B cell (primary cell): ENCODE measurements around the gene DRAP1. TPM values are rescaled to one million over a fixed set of nuclear protein-coding genes. Genes with fewer than 3 reads are reported as not detected.

Experiments used
- ATAC-seq: fragments of 200-7000 bp; cut with Tn5 transposase; one replicate; pipeline ENCODE4 v1.10.0; 2021; ENCODE audit warnings: low read depth, mild to moderate bottlenecking, moderate number of reproducible peaks, moderate library complexity
- CTCF ChIA-PET: fragments of 350-600 bp; sonication (Branson Sonifier 250); formaldehyde crosslinking; loops from one replicate; lab custom pipeline; 2021; ENCODE audit warnings: antibody characterized with exemption, inconsistent platforms; lab: Charles Lee
- POLR2A ChIA-PET: fragments of 350-600 bp; sonication (Branson Sonifier 250); formaldehyde crosslinking; loops from one replicate; lab custom pipeline; 2021; ENCODE audit warnings: antibody characterized with exemption; lab: Charles Lee
- DNase-seq: peaks from one replicate; pipeline ENCODE4 v3.0.0; 2013
- H2AFZ ChIP-seq: 2 replicates; pipeline ENCODE4 v1.6.1; 2012; ENCODE audit warnings: mild to moderate bottlenecking, low read depth, low read length; ENCODE audit not compliant: insufficient read depth, poor library complexity, severe bottlenecking
- H3K27ac ChIP-seq, 2 donors: 1 replicate in 1 of 2; 2 replicates in 1 of 2; pipeline ENCODE4 v1.5.1; 2012 to 2013; ENCODE audit warnings: low read length in 2 of 2, mild to moderate bottlenecking in 2 of 2, moderate library complexity in 1 of 2
- H3K27me3 ChIP-seq, 4 experiments: fragments of 200-600 bp in 1 of 4; sonication (generic) in 1 of 4; replicated peaks in 1 of 4; 1 replicate in 2 of 4; 2 replicates in 2 of 4; pipeline versions ENCODE4 v1.6.1 to v1.7.0; 2013 to 2016; ENCODE audit warnings: low read length in 3 of 4, mild to moderate bottlenecking in 2 of 4, mixed read lengths in 1 of 4, moderate library complexity in 1 of 4; ENCODE audit not compliant: insufficient read depth in 4 of 4, control insufficient read depth in 3 of 4; ENCODE audit errors: control extremely low read depth in 1 of 4
- H3K36me3 ChIP-seq, 2 experiments: replicated peaks in 1 of 2; 1 replicate in 1 of 2; 2 replicates in 1 of 2; pipeline versions ENCODE4 v1.6.1 to v1.7.1; 2013; ENCODE audit warnings: low read length in 1 of 2; ENCODE audit not compliant: insufficient read depth in 2 of 2, control insufficient read depth in 1 of 2; ENCODE audit errors: control extremely low read depth in 1 of 2, extremely low read depth in 1 of 2
- H3K4me1 ChIP-seq, 2 donors: fragments of 200-600 bp in 1 of 2; sonication (generic) in 1 of 2; 1 replicate in 1 of 2; 2 replicates in 1 of 2; pipeline versions ENCODE4 v1.5.1 to v1.6.1; 2013 to 2017; ENCODE audit warnings: low read length in 2 of 2; ENCODE audit not compliant: control insufficient read depth in 2 of 2, insufficient read depth in 2 of 2
- H3K4me2 ChIP-seq: replicated peaks from 2 replicates; pipeline ENCODE3; 2012; ENCODE audit warnings: mild to moderate bottlenecking, low read depth, low read length; ENCODE audit not compliant: poor library complexity, severe bottlenecking
- H3K4me3 ChIP-seq, 5 experiments: fragments of 200-600 bp in 1 of 5; sonication (generic) in 1 of 5; 1 replicate in 3 of 5; 2 replicates in 2 of 5; pipeline versions ENCODE4 v1.5.1 to v1.7.0; 2011 to 2016; ENCODE audit warnings: low read length in 4 of 5, mild to moderate bottlenecking in 4 of 5, low read depth in 2 of 5, control low read depth in 1 of 5, moderate library complexity in 1 of 5; ENCODE audit not compliant: insufficient read depth in 1 of 5; ENCODE audit errors: control extremely low read depth in 1 of 5, extremely low read depth in 1 of 5
- H3K79me2 ChIP-seq: fragments of 200-600 bp; sonication (generic); one replicate; pipeline ENCODE4 v1.6.0; 2016; ENCODE audit warnings: low read length; ENCODE audit not compliant: control insufficient read depth, insufficient read depth
- H3K9ac ChIP-seq: fragments of 200-600 bp; sonication (generic); 2 replicates; pipeline ENCODE4 v1.6.1; 2017; ENCODE audit warnings: mild to moderate bottlenecking, low read length, moderate library complexity
- H3K9me3 ChIP-seq, 3 donors: one replicate each; pipeline versions ENCODE4 v1.6.1 to v1.7.1; 2013; ENCODE audit warnings: low read length in 2 of 3; ENCODE audit not compliant: control insufficient read depth in 2 of 3, insufficient read depth in 1 of 3; ENCODE audit errors: control extremely low read depth in 1 of 3
- H4K20me1 ChIP-seq: 2 replicates; pipeline ENCODE4 v1.6.0; 2012; ENCODE audit warnings: mild to moderate bottlenecking, low read length; ENCODE audit not compliant: insufficient read depth, control insufficient read depth, poor library complexity, severe bottlenecking
- H3K27ac Mint-ChIP-seq: one replicate; pipeline ENCODE4 v1.8.0; 2021; ENCODE audit warnings: mixed read lengths
- H3K27me3 Mint-ChIP-seq: one replicate; pipeline ENCODE4 v1.8.0; 2021; ENCODE audit warnings: mixed read lengths
- H3K4me1 Mint-ChIP-seq: one replicate; pipeline ENCODE4 v1.8.0; 2021; ENCODE audit warnings: mixed read lengths
- H3K4me3 Mint-ChIP-seq: one replicate; pipeline ENCODE4 v1.8.0; 2021; ENCODE audit warnings: mixed read lengths
- H3K9me3 Mint-ChIP-seq: one replicate; pipeline ENCODE4 v1.8.0; 2022; ENCODE audit warnings: mixed read lengths; ENCODE audit not compliant: insufficient read depth
- EZH2 ChIP-seq: IDR thresholded peaks from 2 replicates; pipeline ENCODE4 v1.6.1; 2012; ENCODE audit warnings: borderline replicate concordance, low read depth, mild to moderate bottlenecking, moderate library complexity, low read length; ENCODE audit not compliant: insufficient read depth, poor library complexity, severe bottlenecking
- WGBS: methylation state at CpG from one replicate; pipeline ENCODE4 v1.1.5; 2013; ENCODE audit warnings: missing lambda C conversion rate; ENCODE audit not compliant: insufficient coverage; 5-methylcytosine and 5-hydroxymethylcytosine counted together
- intact Hi-C: fragments of 100-400 bp; cut with micrococcal nuclease; formaldehyde crosslinking; loops from one replicate; pipeline ENCODE4 v1.10.0; 2022
- polyA plus RNA-seq: library from polyadenylated mRNA; depleted of rRNA; stranded (reverse); fragments of >200 nt; gene quantifications from 2 replicates; pipeline ENCODE4 v1.2.3, GENCODE V29; 2012
- total RNA-seq, 2 donors: library from RNA; stranded (reverse); fragments of 120-200 nt in 1 of 2; gene quantifications; 1 replicate in 1 of 2; 2 replicates in 1 of 2; pipeline versions ENCODE4 v1.2.3 to v1.2.4, GENCODE V29; 2013 to 2022
- TF ChIP-seq, protein P1 (sequence below): fragments of 200-600 bp; IDR thresholded peaks from one replicate; pipeline ENCODE4 v1.8.0; 2022; ENCODE audit warnings: antibody characterized with exemption, mild to moderate bottlenecking

DRAP1 gene
- total and polyA plus RNA-seq, 2 donors (not counting 1 experiment from before 2014, with no cell fraction given), result 71.7 to 83.9 TPM

DNA sequence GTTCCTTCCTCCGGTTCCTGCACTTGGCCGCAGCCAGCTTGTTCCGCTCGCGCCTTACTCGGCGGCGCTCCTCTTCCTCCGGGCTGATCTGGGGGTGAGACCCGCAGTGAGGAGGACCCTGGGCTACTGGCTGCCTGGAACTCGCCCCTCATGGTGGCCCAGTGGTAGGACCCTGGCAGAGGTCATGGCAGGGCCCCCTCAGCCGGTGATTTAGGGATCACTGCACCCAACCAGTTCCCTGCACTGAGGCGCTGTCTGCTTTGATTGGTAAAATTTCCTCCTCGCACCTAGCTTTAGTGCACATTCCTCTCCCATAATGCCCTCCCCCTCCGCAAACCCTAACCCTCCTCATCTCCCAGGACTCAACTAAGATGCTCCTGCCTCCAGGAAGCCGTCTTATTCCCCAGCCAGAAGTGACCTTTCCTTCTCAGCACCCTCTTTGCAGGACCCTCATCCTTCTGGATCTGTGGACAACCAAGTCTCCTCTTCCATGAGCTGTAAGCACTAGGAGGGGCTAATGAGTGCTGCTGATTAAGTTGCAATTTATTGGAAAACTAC lies 25.1 kb upstream of the DRAP1 start:
- DNase-seq (peak; percentile 63), ATAC-seq (no peak)
- Histone ChIP-seq H3K4me1 (peaks cover 47 to 51% of the 10 kb centered on the region in 2 donors), H4K20me1 (peaks cover 21% of the 10 kb centered on the region), H3K79me2 (peaks cover 19% of the 10 kb centered on the region), H3K4me3 (peak overlapping the region in 4 of 5 experiments; percentile 33 to 49 (median 44)), H3K27ac (peak overlapping the region; percentile 69 to 70), H3K9ac (peak overlapping the region; percentile 54), H3K4me2 (peak overlapping the region; percentile 99), H3K9me3 (peaks cover 0 to 3% (median 0%) of the 10 kb centered on the region in 3 donors), H2AFZ (peak overlapping the region; percentile 82), H3K27me3 (peaks cover 0 to 7% (median 3%) of the 10 kb centered on the region in 4 experiments), H3K36me3 (no peaks in the 10 kb centered on the region)
- ChIA-PET POLR2A (interaction anchor here (0.6 to 2.4 kb wide), 3 partner anchors 24 to 1648 kb away, joined by 3 to 10 read pairs (median 6); partner anchors contain the start of genes BANF1 and C11orf68), CTCF (interaction anchor here (0.7 to 15.5 kb wide), 5 partner anchors 10 to 374 kb away, joined by 3 to 244 read pairs (median 3); partner anchors contain the start of genes CFL1, MUS81 and RAB1B)
- Mint-ChIP-seq H3K4me3 (peak overlapping the region; percentile 98), H3K27ac (peak overlapping the region; percentile 98), H3K4me1 (peaks cover 43% of the 10 kb centered on the region), H3K27me3 (peaks cover 4% of the 10 kb centered on the region), H3K9me3 (no peaks in the 10 kb centered on the region)
- no peak for TF ChIP-seq EZH2
- TF ChIP-seq, protein P1, sequence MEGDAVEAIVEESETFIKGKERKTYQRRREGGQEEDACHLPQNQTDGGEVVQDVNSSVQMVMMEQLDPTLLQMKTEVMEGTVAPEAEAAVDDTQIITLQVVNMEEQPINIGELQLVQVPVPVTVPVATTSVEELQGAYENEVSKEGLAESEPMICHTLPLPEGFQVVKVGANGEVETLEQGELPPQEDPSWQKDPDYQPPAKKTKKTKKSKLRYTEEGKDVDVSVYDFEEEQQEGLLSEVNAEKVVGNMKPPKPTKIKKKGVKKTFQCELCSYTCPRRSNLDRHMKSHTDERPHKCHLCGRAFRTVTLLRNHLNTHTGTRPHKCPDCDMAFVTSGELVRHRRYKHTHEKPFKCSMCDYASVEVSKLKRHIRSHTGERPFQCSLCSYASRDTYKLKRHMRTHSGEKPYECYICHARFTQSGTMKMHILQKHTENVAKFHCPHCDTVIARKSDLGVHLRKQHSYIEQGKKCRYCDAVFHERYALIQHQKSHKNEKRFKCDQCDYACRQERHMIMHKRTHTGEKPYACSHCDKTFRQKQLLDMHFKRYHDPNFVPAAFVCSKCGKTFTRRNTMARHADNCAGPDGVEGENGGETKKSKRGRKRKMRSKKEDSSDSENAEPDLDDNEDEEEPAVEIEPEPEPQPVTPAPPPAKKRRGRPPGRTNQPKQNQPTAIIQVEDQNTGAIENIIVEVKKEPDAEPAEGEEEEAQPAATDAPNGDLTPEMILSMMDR, result no peak
- WGBS, result 2% methylated on average over 15 of the region's 16 CpGs
- intact Hi-C loops, result no loop called here

DNA sequence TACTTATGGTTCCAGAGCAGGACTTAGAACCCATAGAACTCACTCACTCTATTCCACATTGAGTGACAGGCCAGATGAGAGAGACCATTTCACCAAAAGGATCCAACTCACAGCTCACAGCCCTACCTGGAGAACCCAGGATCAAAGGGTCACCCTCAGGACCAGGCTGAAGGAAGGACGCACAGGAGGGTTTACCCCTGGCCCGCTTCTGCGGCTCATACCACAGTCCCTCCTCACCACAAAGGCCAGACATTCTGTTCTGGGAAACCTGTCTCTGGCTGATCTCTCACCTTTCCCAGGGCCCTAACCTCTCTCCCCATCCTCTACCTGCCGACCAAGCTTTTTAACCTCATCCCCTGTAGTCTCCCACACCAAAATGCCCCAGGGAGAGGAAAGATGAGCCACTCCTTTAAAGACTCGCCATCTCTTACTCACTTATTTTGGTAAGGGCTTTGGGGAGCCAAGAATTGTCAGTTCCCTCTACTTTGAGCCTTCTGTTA lies 23.7 kb upstream of the DRAP1 start:
- peak overlapping the region; percentile 21 for H3K4me3 Mint-ChIP-seq
- H3K27ac ChIP-seq, result no peak overlapping the region
- intact Hi-C loops, result no loop called here
- H3K27me3 ChIP-seq, result peaks cover 0 to 16% (median 7%) of the 10 kb centered on the region in 4 experiments
- peak overlapping the region; percentile 28 for H3K27ac Mint-ChIP-seq
- H3K36me3 ChIP-seq, result no peaks in the 10 kb centered on the region
- no peak overlapping the region for H3K9ac ChIP-seq
- H2AFZ ChIP-seq, result no peak overlapping the region
- ChIA-PET POLR2A (interaction anchor here (0.7 to 1.0 kb wide), 2 partner anchors 23 to 373 kb away, joined by 3 to 5 read pairs; no protein-coding TSS in a partner anchor), CTCF (interaction anchor here (1.6 to 15.5 kb wide), 3 partner anchors 11 to 112 kb away, joined by 3 to 244 read pairs (median 44); partner anchors contain the start of genes CFL1 and MUS81)
- DNase-seq (no peak), ATAC-seq (no peak)
- no peaks in the 10 kb centered on the region for H3K9me3 Mint-ChIP-seq
- H3K4me1 ChIP-seq, result peaks cover 45 to 49% of the 10 kb centered on the region in 2 donors
- peaks cover 21% of the 10 kb centered on the region for H4K20me1 ChIP-seq
- WGBS, result 100% methylated on average over 3 of the region's 5 CpGs
- H3K79me2 ChIP-seq, result peaks cover 19% of the 10 kb centered on the region
- H3K27me3 Mint-ChIP-seq, result peaks cover 5% of the 10 kb centered on the region
- TF ChIP-seq, protein P1, result no peak
- TF ChIP-seq EZH2, result no peak
- no peak overlapping the region for H3K4me2 ChIP-seq
- H3K4me1 Mint-ChIP-seq, result peaks cover 33% of the 10 kb centered on the region
- peaks cover 0 to 10% (median 0%) of the 10 kb centered on the region in 3 donors for H3K9me3 ChIP-seq
- H3K4me3 ChIP-seq, result no peak overlapping the region
